Measurements from ENCODE around the gene PLCH1. TPM values are rescaled to one million over a fixed set of nuclear protein-coding genes. Genes with fewer than 3 reads are reported as not detected.

Gene PLCH1
- total and polyA plus RNA-seq, 2 of the 13 experiments (the other 11 are each of a cell fraction or from before 2014, with no cell fraction given): 2.0 to 3.0 TPM

GRCh38 chr3:155748611-155749365, 3.9 kb upstream of the PLCH1 start (continued):
- TF ChIP-seq HMGXB4 (CRISPR knock-in tag; IDR thresholded peaks at IDR 0.05; ENCODE audit: borderline replicate concordance in 1 of 2, low read depth in 1 of 2) (peak in 1 of 2 experiments; percentile 22; a peak in 1 of 4 replicates), POLR2A (IDR thresholded peaks at IDR 0.05; ENCODE audit: insufficient read depth in 1 of 2, low read depth in 2 of 2, low read length in 2 of 2) (0 out of 4 replicates have a peak, but pooled peaks of 1 of the 2 experiments have one; percentile 30)

GRCh38 chr3:155747946-155748290, 3.0 kb upstream of the PLCH1 start:
- Histone ChIP-seq H3K4me2 (ENCODE audit: low read depth, low read length) (peak overlapping the region; percentile 90), H3K36me3 (replicated peaks in 1 of 2; ENCODE audit: control insufficient read depth in 1 of 2, insufficient read depth in 2 of 2, low read length in 2 of 2) (no peaks in the 10 kb centered on the region), H4K20me1 (ENCODE audit: insufficient read depth, low read length) (no peaks in the 10 kb centered on the region), H3K4me3 (replicated peaks in 1 of 3; ENCODE audit: insufficient read depth in 1 of 3, low read depth in 2 of 3, low read length in 3 of 3) (peak overlapping the region in 1 of 3 experiments; percentile 31; a peak in 1 of 6 replicates), H3K27ac (ENCODE audit: extremely low read length, insufficient read depth, low read length) (peak overlapping the region; percentile 64), H3K9me3 (ENCODE audit: low read length) (no peaks in the 10 kb centered on the region), H3K9ac (ENCODE audit: insufficient read depth, low read depth, low read length) (peak overlapping the region; percentile 66; the same call in 1 of the 2 replicates), H2AFZ (ENCODE audit: low read length) (peak overlapping the region; percentile 80), H3K4me1 (ENCODE audit: insufficient read depth, low read length) (peaks cover 60% of the 10 kb centered on the region), H3K27me3 (ENCODE audit: control insufficient read depth in 1 of 2, insufficient read depth in 2 of 2, low read length in 2 of 2) (peaks cover 0 to 3% of the 10 kb centered on the region in 2 experiments; a peak in 1 of 5 replicates), H3K79me2 (ENCODE audit: insufficient read depth, low read length) (no peaks in the 10 kb centered on the region)
- in situ Hi-C loops (cut with HindIII; ENCODE audit: extremely low pct_ligation_motif_present, low pct_unique_long_range_greater_than_20kb) (loop anchor here (5.0 kb wide), 1 partner anchor 114 kb away; no protein-coding TSS in a partner anchor), intact Hi-C loops (cut with micrococcal nuclease; ENCODE audit: unreplicated experiment) (loop anchor here (2.0 to 5.0 kb wide), 2 partner anchors 27 to 104 kb away; partner anchors contain the start of gene SLC33A1)
- ChIA-PET CTCF (ENCODE audit: low intra/inter-chr PET ratio, low total read pairs) (no interaction called here), POLR2A (interaction anchor here (0.6 to 5.6 kb wide), 3 partner anchors 58 to 105 kb away, joined by 3 to 38 read pairs (median 3); partner anchors contain the start of gene C3orf33)
- TF ChIP-seq NONO (IDR thresholded peaks at IDR 0.05): no peak
- TF ChIP-seq NONO (CRISPR knock-in tag; conservative IDR thresholded peaks at IDR 0.05): no peak
- TF ChIP-seq PHF8 (CRISPR knock-in tag; IDR thresholded peaks at IDR 0.05): no peak
- TF ChIP-seq HOMEZ (CRISPR knock-in tag; IDR thresholded peaks at IDR 0.05; ENCODE audit: low read depth): no peak
- no peak for TF ChIP-seq ZNF670 (CRISPR knock-in tag; IDR thresholded peaks at IDR 0.05; ENCODE audit: borderline replicate concordance)
- TF ChIP-seq ZNF12 (CRISPR knock-in tag; IDR thresholded peaks at IDR 0.05): no peak
- TF ChIP-seq NFATC3 (CRISPR knock-in tag; IDR thresholded peaks at IDR 0.05): no peak
- FAIRE-seq (no peak), DNase-seq (ENCODE audit: low spot score) (no peak), ATAC-seq (no peak)
- no TSS peak for BruUV-seq (replicated peaks)
- WGBS (ENCODE audit: low lambda C conversion rate): 81% methylated on average over 3 of the region's 3 CpGs

Data from HepG2 (cell line).